ENCODE measurements around the gene HSPA14.

The HSPA14 gene

DNA sequence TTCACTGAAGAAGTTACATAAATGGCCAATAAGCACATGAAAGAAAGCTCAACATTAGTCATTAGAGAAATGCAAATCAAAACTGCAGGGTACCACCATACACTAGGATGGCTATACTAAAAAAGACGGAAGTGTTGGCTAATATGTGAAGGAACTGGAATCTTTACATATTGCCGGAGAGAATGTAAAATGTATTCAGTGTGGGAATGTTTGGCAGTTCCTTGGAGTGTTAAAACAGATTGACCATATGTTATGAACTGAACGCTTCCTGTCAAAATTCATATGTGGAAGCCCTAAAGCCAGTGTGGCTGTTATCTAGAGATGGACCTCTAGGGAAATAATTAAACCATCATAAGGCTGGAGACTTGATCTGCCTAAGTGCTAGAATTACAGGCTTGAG, 73.7 kb downstream of the HSPA14 start:
- TF ChIP-seq, protein P1, sequence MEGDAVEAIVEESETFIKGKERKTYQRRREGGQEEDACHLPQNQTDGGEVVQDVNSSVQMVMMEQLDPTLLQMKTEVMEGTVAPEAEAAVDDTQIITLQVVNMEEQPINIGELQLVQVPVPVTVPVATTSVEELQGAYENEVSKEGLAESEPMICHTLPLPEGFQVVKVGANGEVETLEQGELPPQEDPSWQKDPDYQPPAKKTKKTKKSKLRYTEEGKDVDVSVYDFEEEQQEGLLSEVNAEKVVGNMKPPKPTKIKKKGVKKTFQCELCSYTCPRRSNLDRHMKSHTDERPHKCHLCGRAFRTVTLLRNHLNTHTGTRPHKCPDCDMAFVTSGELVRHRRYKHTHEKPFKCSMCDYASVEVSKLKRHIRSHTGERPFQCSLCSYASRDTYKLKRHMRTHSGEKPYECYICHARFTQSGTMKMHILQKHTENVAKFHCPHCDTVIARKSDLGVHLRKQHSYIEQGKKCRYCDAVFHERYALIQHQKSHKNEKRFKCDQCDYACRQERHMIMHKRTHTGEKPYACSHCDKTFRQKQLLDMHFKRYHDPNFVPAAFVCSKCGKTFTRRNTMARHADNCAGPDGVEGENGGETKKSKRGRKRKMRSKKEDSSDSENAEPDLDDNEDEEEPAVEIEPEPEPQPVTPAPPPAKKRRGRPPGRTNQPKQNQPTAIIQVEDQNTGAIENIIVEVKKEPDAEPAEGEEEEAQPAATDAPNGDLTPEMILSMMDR (IDR thresholded peaks at IDR 0.05; ENCODE audit: low read depth, low read length): no peak
- DNase-seq: no peak
- Histone ChIP-seq H3K36me3 (peaks cover 8% of the 10 kb centered on the region), H3K9me3 (ENCODE audit: severe bottlenecking) (no peaks in the 10 kb centered on the region), H3K27ac (no peak overlapping the region), H3K4me3 (ENCODE audit: low read depth, low read length) (no peak overlapping the region), H3K27me3 (ENCODE audit: insufficient read depth, low read depth, severe bottlenecking) (no peaks in the 10 kb centered on the region)

DNA sequence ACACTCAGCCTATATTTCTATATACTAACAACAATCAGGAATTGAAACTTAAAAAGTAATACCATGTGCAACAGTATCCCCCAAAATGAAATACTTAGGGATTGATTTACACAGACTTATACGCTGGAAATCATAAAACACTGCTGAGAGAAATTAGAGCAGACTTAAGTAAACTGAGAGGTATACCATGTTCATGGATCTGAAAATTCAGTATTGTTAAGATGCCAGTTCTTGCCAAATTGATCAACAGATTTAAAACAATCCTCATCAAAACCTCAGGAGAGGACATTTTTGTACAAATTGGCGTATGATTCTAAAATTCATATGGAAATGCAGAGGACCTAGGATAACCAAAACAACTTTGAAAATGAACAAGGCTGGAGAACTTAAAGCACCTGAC, 78.5 kb downstream of the HSPA14 start:
- no peaks in the 10 kb centered on the region for H3K27me3 ChIP-seq (ENCODE audit: insufficient read depth, low read depth, severe bottlenecking)
- no peak overlapping the region for H3K4me3 ChIP-seq (ENCODE audit: low read depth, low read length)
- H3K27ac ChIP-seq: no peak overlapping the region
- H3K36me3 ChIP-seq: peaks cover 17% of the 10 kb centered on the region
- TF ChIP-seq, protein P1 (IDR thresholded peaks at IDR 0.05; ENCODE audit: low read depth, low read length): no peak
- DNase-seq: no peak
- H3K9me3 ChIP-seq (ENCODE audit: severe bottlenecking): no peaks in the 10 kb centered on the region

DNA sequence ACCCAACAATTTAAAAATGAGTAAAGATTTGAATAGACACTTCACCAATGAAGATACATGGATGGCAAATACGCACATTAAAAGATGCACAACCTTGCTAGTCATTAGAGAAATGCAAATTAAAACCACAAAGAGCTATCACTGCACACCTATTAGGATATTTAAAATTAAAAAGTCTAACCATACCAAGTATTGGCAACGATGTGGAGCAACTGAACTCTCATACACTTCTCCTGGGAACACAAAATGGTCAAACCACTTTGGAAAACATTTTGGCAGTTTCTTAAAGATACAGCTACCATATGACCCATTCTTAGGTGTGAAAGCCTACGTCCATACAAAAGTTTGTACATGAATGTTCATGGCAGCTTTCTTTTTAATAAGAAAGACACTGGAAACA, 79.7 kb downstream of the HSPA14 start:
- Histone ChIP-seq H3K9me3 (ENCODE audit: severe bottlenecking) (no peaks in the 10 kb centered on the region), H3K36me3 (peaks cover 17% of the 10 kb centered on the region), H3K27ac (no peak overlapping the region), H3K27me3 (ENCODE audit: insufficient read depth, low read depth, severe bottlenecking) (no peaks in the 10 kb centered on the region), H3K4me3 (ENCODE audit: low read depth, low read length) (no peak overlapping the region)
- TF ChIP-seq, protein P1 (IDR thresholded peaks at IDR 0.05; ENCODE audit: low read depth, low read length): no peak
- DNase-seq: no peak

DNA sequence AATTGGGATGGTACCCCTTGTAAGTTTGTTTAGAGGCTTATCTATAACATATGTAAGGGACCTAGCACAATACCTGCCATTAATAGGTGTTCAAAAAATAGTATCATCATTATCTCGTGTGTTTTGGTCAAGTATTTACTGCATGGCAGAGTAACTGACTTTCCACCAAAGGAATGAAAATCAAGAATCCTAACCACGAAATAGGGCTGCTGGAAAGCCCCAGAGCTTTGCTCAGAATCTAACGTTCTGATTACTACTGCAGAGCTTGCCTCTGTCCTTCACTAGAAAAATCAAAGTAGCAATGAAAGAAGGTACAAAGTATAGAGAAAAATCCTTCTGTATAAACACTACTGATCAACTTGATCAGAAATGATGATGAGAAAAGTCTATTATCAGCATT, 80.9 kb downstream of the HSPA14 start:
- Histone ChIP-seq H3K27ac (no peak overlapping the region), H3K27me3 (ENCODE audit: insufficient read depth, low read depth, severe bottlenecking) (no peaks in the 10 kb centered on the region), H3K9me3 (ENCODE audit: severe bottlenecking) (no peaks in the 10 kb centered on the region), H3K36me3 (peaks cover 17% of the 10 kb centered on the region), H3K4me3 (ENCODE audit: low read depth, low read length) (no peak overlapping the region)
- TF ChIP-seq, protein P1 (IDR thresholded peaks at IDR 0.05; ENCODE audit: low read depth, low read length): no peak
- no peak for DNase-seq

Measured in WERI-Rb-1 (cell line).